HepG2 (cell line): ENCODE results near the gene OSBPL8. TPM values are rescaled to one million over a fixed set of nuclear protein-coding genes. Genes with fewer than 3 reads are reported as not detected.
A peak's percentile ranks its signal among the peaks of the same experiment; 100 is the strongest.

ENCODE experiments used
- ATAC-seq: fragments of 200-7000 bp; cut with Tn5 transposase; 3 replicates; pipeline ENCODE4 v1.9.1; 2020; ENCODE audit warnings: mild to moderate bottlenecking, moderate library complexity
- BruUV-seq: library from RNA; stranded (reverse); fragments of 400-500 nt; replicated peaks from 2 replicates; lab custom pipeline; 2021; lab: Mats Ljungman, UMichigan
- CTCF ChIA-PET: fragments of 300-600 bp; formaldehyde crosslinking; extraction: SDS; loops from one replicate; lab custom pipeline; 2021; ENCODE audit warnings: low total read pairs, inconsistent platforms, low intra/inter-chr PET ratio; lab: Yijun Ruan, JAX
- POLR2A ChIA-PET: fragments of 350-600 bp; sonication (Branson Sonifier 250); formaldehyde crosslinking; loops from one replicate; lab custom pipeline; 2020; ENCODE audit warnings: antibody characterized with exemption, inconsistent platforms; lab: Yijun Ruan, JAX
- DNase-seq: peaks from one replicate; pipeline ENCODE4 v3.0.0-alpha.2; 2015; ENCODE audit warnings: low spot score
- FAIRE-seq: peaks from 3 replicates; lab custom pipeline; 2011; peaks lifted over from hg19 to GRCh38; lab: Jason Lieb, UNC
- H2AFZ ChIP-seq: one replicate; pipeline ENCODE4 v1.6.1; 2011; ENCODE audit warnings: low read length, inconsistent platforms
- H3K27ac ChIP-seq: fragments of 300-600 bp; 3 replicates; pipeline ENCODE4 v1.8.0; 2011; ENCODE audit warnings: mixed run types, mild to moderate bottlenecking, mixed read lengths, low read length, inconsistent platforms; ENCODE audit not compliant: insufficient read depth; ENCODE audit errors: extremely low read length
- H3K27me3 ChIP-seq, 2 experiments: fragments of 200-600 bp in 1 of 2; 2 replicates in 1 of 2; 3 replicates in 1 of 2; pipeline versions ENCODE4 v1.6.0 to v1.8.0; 2011; ENCODE audit warnings: low read length in 2 of 2, mild to moderate bottlenecking in 2 of 2, moderate library complexity in 2 of 2, inconsistent platforms in 1 of 2; ENCODE audit not compliant: insufficient read depth in 2 of 2, control insufficient read depth in 1 of 2
- H3K36me3 ChIP-seq, 2 experiments: fragments of 200-600 bp in 1 of 2; replicated peaks in 1 of 2; 2 replicates in 1 of 2; 3 replicates in 1 of 2; pipeline versions ENCODE4 v1.5.1 to v1.8.0; 2011; ENCODE audit warnings: low read length in 2 of 2, inconsistent platforms in 1 of 2; ENCODE audit not compliant: insufficient read depth in 2 of 2, control insufficient read depth in 1 of 2
- H3K4me1 ChIP-seq: 2 replicates; pipeline ENCODE4 v1.5.1; 2012; ENCODE audit warnings: low read length, inconsistent platforms; ENCODE audit not compliant: insufficient read depth
- H3K4me2 ChIP-seq: 2 replicates; pipeline ENCODE4 v1.6.0; 2011; ENCODE audit warnings: low read depth, low read length, inconsistent platforms
- H3K4me3 ChIP-seq, 3 experiments: fragments of 200-600 bp in 1 of 3; sonication (generic), shearing (Covaris generic) in 1 of 3; replicated peaks in 1 of 3; 2 replicates each; pipeline ENCODE4 v1.5.1; 2011 to 2016; ENCODE audit warnings: low read length in 3 of 3, inconsistent platforms in 2 of 3, low read depth in 2 of 3, mild to moderate bottlenecking in 2 of 3, control low read depth in 1 of 3, mixed read lengths in 1 of 3; ENCODE audit not compliant: insufficient read depth in 1 of 3
- H3K79me2 ChIP-seq: one replicate; pipeline ENCODE4 v1.6.1; 2011; ENCODE audit warnings: low read length, inconsistent platforms; ENCODE audit not compliant: insufficient read depth
- H3K9ac ChIP-seq: 2 replicates; pipeline ENCODE4 v1.6.0; 2011; ENCODE audit warnings: mild to moderate bottlenecking, low read depth, low read length, inconsistent platforms; ENCODE audit not compliant: insufficient read depth
- H3K9me3 ChIP-seq: 2 replicates; pipeline ENCODE4 v1.5.1; 2012; ENCODE audit warnings: mild to moderate bottlenecking, low read length
- H4K20me1 ChIP-seq: 2 replicates; pipeline ENCODE4 v1.6.0; 2011; ENCODE audit warnings: inconsistent platforms, mild to moderate bottlenecking, low read length, moderate library complexity; ENCODE audit not compliant: insufficient read depth
- ATF7 ChIP-seq, 2 experiments: fragments of 450-650 bp in 1 of 2; sonication (generic) in 1 of 2; formaldehyde crosslinking in 1 of 2; IDR thresholded peaks; 2 replicates each; pipeline versions ENCODE4 v1.4.0 to v1.6.1; 2016 to 2020; ENCODE audit warnings: antibody characterized with exemption in 1 of 2, mild to moderate bottlenecking in 1 of 2, missing genetic modification reagents in 1 of 2
- CHD2 ChIP-seq: IDR thresholded peaks from 2 replicates; pipeline ENCODE4 v1.6.1; 2011; ENCODE audit warnings: low read depth, low read length, improper control_type of control experiment
- DNMT1 ChIP-seq: sonication (generic); formaldehyde crosslinking; IDR thresholded peaks from 2 replicates; pipeline ENCODE4 v1.5.1; 2020; ENCODE audit warnings: mild to moderate bottlenecking, missing genetic modification reagents
- PLRG1 ChIP-seq: fragments of 450-650 bp; conservative IDR thresholded peaks from 2 replicates; pipeline ENCODE4 v1.6.1; 2016
- RXRA ChIP-seq: sonication (generic); formaldehyde crosslinking; IDR thresholded peaks from 2 replicates; pipeline ENCODE4 v1.5.1; 2020; ENCODE audit warnings: missing genetic modification reagents
- TEAD2 ChIP-seq: sonication (generic); formaldehyde crosslinking; IDR thresholded peaks from 2 replicates; pipeline ENCODE4 v1.9.0; 2021; ENCODE audit warnings: missing genetic modification reagents
- ZC3H13 ChIP-seq: sonication (generic); formaldehyde crosslinking; IDR thresholded peaks from 2 replicates; pipeline ENCODE4 v1.8.1; 2023; ENCODE audit warnings: mild to moderate bottlenecking, missing genetic modification reagents, moderate library complexity
- ZFX ChIP-seq: sonication (generic); formaldehyde crosslinking; IDR thresholded peaks from 2 replicates; pipeline ENCODE4 v1.4.0; 2020; ENCODE audit warnings: mild to moderate bottlenecking, low read depth, missing genetic modification reagents, moderate library complexity
- ZNF207 ChIP-seq: fragments of 450-650 bp; IDR thresholded peaks from 2 replicates; pipeline ENCODE4 v1.6.1; 2016; ENCODE audit warnings: antibody characterized with exemption, borderline replicate concordance
- ZNF317 ChIP-seq: sonication (generic); formaldehyde crosslinking; IDR thresholded peaks from 2 replicates; pipeline ENCODE4 v1.5.0; 2020; ENCODE audit warnings: mild to moderate bottlenecking, missing genetic modification reagents
- ZNF660 ChIP-seq: sonication (generic); formaldehyde crosslinking; IDR thresholded peaks from 2 replicates; pipeline ENCODE4 v1.5.1; 2020; ENCODE audit warnings: mild to moderate bottlenecking, low read depth, missing genetic modification reagents, borderline replicate concordance
- ZNF749 ChIP-seq: sonication (generic); formaldehyde crosslinking; IDR thresholded peaks from 2 replicates; pipeline ENCODE4 v1.8.0; 2022; ENCODE audit warnings: mild to moderate bottlenecking, missing genetic modification reagents, moderate library complexity, borderline replicate concordance
- WGBS: methylation state at CpG from one replicate; pipeline ENCODE4 v1.1.6; 2017; ENCODE audit warnings: low lambda C conversion rate; 5-methylcytosine and 5-hydroxymethylcytosine counted together
- in situ Hi-C: cut with HindIII; loops from 2 replicates; pipeline ENCODE4 v1.10.0; 2017; ENCODE audit warnings: low pct_unique_long_range_greater_than_20kb; ENCODE audit not compliant: extremely low pct_ligation_motif_present
- intact Hi-C: fragments of 100-400 bp; cut with micrococcal nuclease; formaldehyde crosslinking; loops from one replicate; pipeline ENCODE4 v1.10.0; 2022; ENCODE audit not compliant: unreplicated experiment
- polyA plus RNA-seq, 8 experiments: library from polyadenylated mRNA; depleted of rRNA in 3 of 8; stranded (reverse) in 7 of 8; unstranded in 1 of 8; fragments of >200 nt; fragmentation: Illumina TruSeq in 4 of 8; extraction: Trizol in 4 of 8; gene quantifications; 2 replicates each; pipeline versions ENCODE4 v1.2.1 to v1.2.3, GENCODE V29; 2011 to 2016; ENCODE audit warnings: low read depth in 4 of 8, missing spikeins in 1 of 8, mixed read lengths in 1 of 8; ENCODE audit not compliant: insufficient read depth in 1 of 8
- total RNA-seq, 5 experiments: library from RNA; depleted of rRNA; stranded (reverse); fragments of >200 nt; fragmentation: Illumina TruSeq; extraction: Trizol; gene quantifications; 2 replicates each; pipeline ENCODE4 v1.2.3, GENCODE V29; 2016; ENCODE audit warnings: low read depth in 1 of 5
- TF ChIP-seq, protein P1 (sequence below): IDR thresholded peaks from 2 replicates; pipeline ENCODE4 v1.6.1; 2012; ENCODE audit warnings: low read depth, low read length, improper control_type of control experiment

Gene OSBPL8
- total and polyA plus RNA-seq, 2 of the 13 experiments (the other 11 are each of a cell fraction or from before 2014, with no cell fraction given): 11.0 to 33.9 TPM

DNA sequence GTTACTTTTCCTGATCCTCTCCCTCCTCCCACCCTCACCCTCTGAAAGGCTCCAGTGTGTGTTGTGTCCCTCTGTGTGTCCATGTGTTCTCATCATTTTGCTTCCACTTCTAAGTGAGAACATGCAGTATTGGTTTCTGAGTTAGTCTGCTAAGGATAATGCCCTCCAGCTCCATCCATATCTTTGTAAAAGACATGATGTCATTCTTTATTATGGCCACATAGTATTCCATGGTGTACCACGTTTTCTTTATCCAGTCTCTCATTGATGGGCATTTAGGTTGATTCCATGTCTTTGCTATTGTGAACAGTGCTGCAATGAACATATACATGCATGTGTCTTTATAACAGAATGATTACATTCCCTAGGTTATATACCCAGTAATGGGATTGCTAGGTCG is 159.4 kb downstream of the OSBPL8 start:
- no peak for FAIRE-seq
- H3K4me1 ChIP-seq: peaks cover 14% of the 10 kb centered on the region
- 96% methylated on average over 2 of the region's 2 CpGs for WGBS

DNA sequence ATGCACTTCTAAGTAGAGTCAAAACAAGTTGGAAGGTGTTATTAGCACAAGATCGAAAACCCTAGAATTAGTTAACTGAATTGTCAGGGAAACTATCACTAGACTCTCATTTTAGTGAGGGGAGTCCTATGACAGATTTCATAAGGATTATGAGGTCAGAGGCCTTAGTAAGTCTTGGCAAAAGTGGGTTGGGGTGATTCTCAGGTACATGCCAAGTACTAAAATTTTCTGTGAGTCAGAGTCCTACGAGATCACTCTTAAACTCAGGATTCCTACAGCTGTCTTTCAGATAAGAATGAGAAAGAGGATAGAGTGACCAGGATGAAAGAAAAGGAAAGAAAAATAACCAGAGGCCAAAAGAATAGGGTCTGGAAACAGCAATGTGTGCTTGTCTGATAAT is 160.5 kb downstream of the OSBPL8 start:
- ChIA-PET CTCF (no interaction called here), POLR2A (no interaction called here)
- WGBS: 97% methylated on average over 2 of the region's 2 CpGs
- H3K4me2 ChIP-seq: no peak overlapping the region
- H3K4me3 ChIP-seq: no peak overlapping the region
- in situ Hi-C loops: no loop called here
- BruUV-seq: no TSS peak
- H4K20me1 ChIP-seq: no peaks in the 10 kb centered on the region; the same call in 1 of the 2 replicates
- H3K27me3 ChIP-seq: no peaks in the 10 kb centered on the region
- FAIRE-seq (no peak), ATAC-seq (no peak), DNase-seq (no peak)
- H3K4me1 ChIP-seq: peaks cover 14% of the 10 kb centered on the region
- no peaks in the 10 kb centered on the region for H3K79me2 ChIP-seq
- TF ChIP-seq TEAD2 (CRISPR knock-in tag): no peak
- TF ChIP-seq RXRA (CRISPR knock-in tag): no peak
- TF ChIP-seq CHD2: no peak
- TF ChIP-seq ZNF207: no peak
- TF ChIP-seq ZC3H13 (CRISPR knock-in tag): no peak
- TF ChIP-seq DNMT1 (CRISPR knock-in tag): no peak
- TF ChIP-seq ZNF749 (CRISPR knock-in tag): no peak
- no peak for TF ChIP-seq ZFX (CRISPR knock-in tag)
- TF ChIP-seq ZNF660: no peak
- TF ChIP-seq PLRG1: no peak
- TF ChIP-seq, protein P1, sequence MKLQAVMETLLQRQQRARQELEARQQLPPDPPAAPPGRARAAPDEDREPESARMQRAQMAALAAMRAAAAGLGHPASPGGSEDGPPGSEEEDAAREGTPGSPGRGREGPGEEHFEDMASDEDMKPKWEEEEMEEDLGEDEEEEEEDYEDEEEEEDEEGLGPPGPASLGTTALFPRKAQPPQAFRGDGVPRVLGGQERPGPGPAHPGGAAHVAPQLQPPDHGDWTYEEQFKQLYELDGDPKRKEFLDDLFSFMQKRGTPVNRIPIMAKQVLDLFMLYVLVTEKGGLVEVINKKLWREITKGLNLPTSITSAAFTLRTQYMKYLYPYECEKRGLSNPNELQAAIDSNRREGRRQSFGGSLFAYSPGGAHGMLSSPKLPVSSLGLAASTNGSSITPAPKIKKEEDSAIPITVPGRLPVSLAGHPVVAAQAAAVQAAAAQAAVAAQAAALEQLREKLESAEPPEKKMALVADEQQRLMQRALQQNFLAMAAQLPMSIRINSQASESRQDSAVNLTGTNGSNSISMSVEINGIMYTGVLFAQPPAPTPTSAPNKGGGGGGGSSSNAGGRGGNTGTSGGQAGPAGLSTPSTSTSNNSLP: no peak
- H3K9me3 ChIP-seq: no peaks in the 10 kb centered on the region
- intact Hi-C loops: no loop called here
- peaks cover 0 to 4% of the 10 kb centered on the region in 2 experiments; a peak in 2 of 5 replicates for H3K36me3 ChIP-seq
- H3K9ac ChIP-seq: no peak overlapping the region
- H2AFZ ChIP-seq: no peak overlapping the region
- H3K27ac ChIP-seq: no peak overlapping the region

More for the DNA sequence above, 159.4 kb downstream of the OSBPL8 start:
- POLR2A ChIA-PET: no interaction called here
- H3K79me2 ChIP-seq: no peaks in the 10 kb centered on the region
- BruUV-seq: no TSS peak
- H3K27ac ChIP-seq: no peak overlapping the region
- no peak overlapping the region for H3K4me3 ChIP-seq
- DNase-seq (no peak), ATAC-seq (no peak)
- TF ChIP-seq ATF7 (IDR thresholded peaks at IDR 0.05): peak; percentile 82
- TF ChIP-seq ATF7 (CRISPR knock-in tag; IDR thresholded peaks at IDR 0.05): no peak
- no peak for TF ChIP-seq ZNF317 (CRISPR knock-in tag)
- no peaks in the 10 kb centered on the region; the same call in 1 of the 2 replicates for H4K20me1 ChIP-seq
- no peaks in the 10 kb centered on the region for H3K27me3 ChIP-seq
- in situ Hi-C loops (no loop called here), intact Hi-C loops (no loop called here)
- H2AFZ ChIP-seq: no peak overlapping the region
- H3K4me2 ChIP-seq: no peak overlapping the region
- no peak overlapping the region for H3K9ac ChIP-seq
- CTCF ChIA-PET: no interaction called here
- H3K36me3 ChIP-seq: peaks cover 0 to 4% of the 10 kb centered on the region in 2 experiments; a peak in 2 of 5 replicates
- H3K9me3 ChIP-seq: no peaks in the 10 kb centered on the region
